MM.1S (cell line): Measurements from ENCODE around the gene IGFN1.

ENCODE experiments used
- DNase-seq: peaks from one replicate; pipeline ENCODE4 v3.0.0-alpha.2; 2015
- H2AFZ ChIP-seq: fragments of 300-600 bp; sonication (generic); 2 replicates; pipeline ENCODE4 v1.6.0; 2016; ENCODE audit warnings: antibody characterized with exemption, low read length
- H3F3A ChIP-seq: fragments of 300-600 bp; sonication (generic); 2 replicates; pipeline ENCODE4 v1.6.1; 2016; ENCODE audit warnings: mild to moderate bottlenecking, antibody characterized with exemption, low read length, moderate library complexity, mixed read lengths; ENCODE audit not compliant: insufficient read depth
- H3K27ac ChIP-seq: fragments of 300-600 bp; sonication (generic); 2 replicates; pipeline ENCODE4 v1.5.1; 2016; ENCODE audit warnings: mild to moderate bottlenecking, low read length
- H3K27me3 ChIP-seq: fragments of 300-600 bp; sonication (generic); replicated peaks from 2 replicates; pipeline ENCODE4 v1.6.0; 2016; ENCODE audit warnings: low read length; ENCODE audit not compliant: insufficient read depth
- H3K36me3 ChIP-seq: fragments of 300-600 bp; sonication (generic); replicated peaks from 2 replicates; pipeline ENCODE4 v1.6.1; 2016; ENCODE audit warnings: mild to moderate bottlenecking, low read length, mixed read lengths; ENCODE audit not compliant: insufficient read depth
- H3K4me1 ChIP-seq: fragments of 300-600 bp; sonication (generic); 2 replicates; pipeline ENCODE4 v1.6.1; 2016; ENCODE audit warnings: low read length, mixed read lengths
- H3K4me2 ChIP-seq: fragments of 300-600 bp; sonication (generic); 2 replicates; pipeline ENCODE4 v1.6.0; 2016; ENCODE audit warnings: low read depth, low read length
- H3K4me3 ChIP-seq: fragments of 300-600 bp; sonication (generic); 2 replicates; pipeline ENCODE4 v1.5.1; 2016; ENCODE audit warnings: low read length, mixed read lengths
- H3K79me2 ChIP-seq: fragments of 300-600 bp; sonication (generic); 2 replicates; pipeline ENCODE4 v1.6.1; 2016; ENCODE audit warnings: mixed run types, low read length, mixed read lengths
- H3K9ac ChIP-seq: fragments of 300-600 bp; sonication (generic); 2 replicates; pipeline ENCODE4 v1.6.1; 2016; ENCODE audit warnings: low read length, mixed read lengths
- H3K9me2 ChIP-seq: fragments of 300-600 bp; sonication (generic); replicated peaks from 2 replicates; pipeline ENCODE4 v1.6.1; 2016; ENCODE audit warnings: mild to moderate bottlenecking, low read length, mixed read lengths; ENCODE audit not compliant: insufficient read depth
- H3K9me3 ChIP-seq: fragments of 300-600 bp; sonication (generic); replicated peaks from 2 replicates; pipeline ENCODE4 v1.6.1; 2016; ENCODE audit warnings: mild to moderate bottlenecking, low read length, mixed read lengths; ENCODE audit not compliant: insufficient read depth
- H4K20me1 ChIP-seq: fragments of 300-600 bp; sonication (generic); 2 replicates; pipeline ENCODE4 v1.6.1; 2016; ENCODE audit warnings: mild to moderate bottlenecking, low read length, moderate library complexity, mixed read lengths; ENCODE audit not compliant: insufficient read depth
- EZH2 ChIP-seq: fragments of 300-600 bp; sonication (generic); optimal IDR thresholded peaks from 2 replicates; pipeline ENCODE3; 2017; ENCODE audit warnings: low read depth, mild to moderate bottlenecking, antibody characterized with exemption, low read length, mixed read lengths
- EZH2phosphoT487 ChIP-seq: fragments of 300-600 bp; sonication (generic); IDR thresholded peaks from 2 replicates; pipeline ENCODE4 v1.6.1; 2018; ENCODE audit warnings: antibody characterized with exemption, low read length
- TF ChIP-seq, protein P1 (sequence below): fragments of 300-600 bp; sonication (generic); IDR thresholded peaks from 2 replicates; pipeline ENCODE4 v1.5.1; 2016; ENCODE audit warnings: antibody characterized with exemption, low read length, mixed read lengths

IGFN1 gene

DNA sequence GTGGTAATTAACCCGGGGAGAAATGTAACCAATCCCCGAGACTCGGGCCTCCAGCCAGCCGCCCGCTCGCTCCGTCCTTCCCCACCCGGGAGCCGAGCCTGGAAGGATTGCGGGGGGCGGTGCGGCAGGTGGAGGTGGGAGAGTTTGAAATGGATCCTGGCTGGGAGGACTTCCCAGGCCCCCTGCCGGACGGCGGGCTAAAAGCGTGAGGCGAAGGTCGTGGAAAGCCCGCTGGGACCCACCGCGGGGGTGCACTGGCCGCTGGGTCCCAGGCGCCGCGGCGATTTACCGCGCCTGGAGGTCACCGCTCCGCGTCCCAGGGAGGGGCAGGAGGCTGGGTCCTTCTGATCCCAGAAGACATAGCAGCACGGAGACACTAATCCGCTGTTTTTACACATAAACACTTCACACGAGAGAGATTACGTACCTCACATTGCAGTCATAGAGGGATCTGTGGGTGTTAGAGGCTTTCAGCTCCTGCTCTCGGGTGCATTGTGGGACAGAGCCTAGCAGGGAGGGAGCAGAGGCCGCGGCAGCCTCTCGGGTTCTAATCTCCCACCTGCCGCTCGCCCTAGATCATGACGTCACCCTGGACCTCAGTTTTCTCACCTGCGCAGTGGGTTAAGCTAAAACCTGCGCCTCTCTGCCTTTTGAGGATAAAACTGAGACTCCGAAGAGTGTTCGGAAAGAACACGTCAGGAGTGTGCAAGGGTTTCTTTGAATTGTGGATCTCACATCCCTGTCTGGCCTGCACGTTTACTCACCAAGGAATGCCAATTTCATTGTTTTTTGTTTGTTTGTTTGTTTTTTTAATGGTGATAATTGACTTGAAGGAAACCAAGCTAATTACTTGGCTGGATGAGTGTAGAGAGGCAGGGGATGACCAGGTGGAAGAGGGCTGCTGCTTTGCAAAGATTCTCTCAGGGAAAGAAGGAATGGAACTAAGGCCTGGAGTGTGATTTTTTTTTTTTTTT is 19.3 kb upstream of the IGFN1 start:
- Histone ChIP-seq H3K9me3 (no peaks in the 10 kb centered on the region), H3K27ac (peak overlapping the region; percentile 94), H3K79me2 (no peaks in the 10 kb centered on the region), H3F3A (peaks cover 22% of the 10 kb centered on the region), H3K27me3 (no peaks in the 10 kb centered on the region), H3K4me1 (peaks cover 15% of the 10 kb centered on the region), H2AFZ (peak overlapping the region; percentile 84), H3K4me3 (peak overlapping the region; percentile 77), H3K36me3 (no peaks in the 10 kb centered on the region), H3K9ac (peak overlapping the region; percentile 87), H4K20me1 (no peaks in the 10 kb centered on the region), H3K9me2 (no peaks in the 10 kb centered on the region), H3K4me2 (peak overlapping the region; percentile 85)
- DNase-seq = peak; percentile 80
- TF ChIP-seq EZH2phosphoT487 (no peak), EZH2 (no peak)
- TF ChIP-seq, protein P1, sequence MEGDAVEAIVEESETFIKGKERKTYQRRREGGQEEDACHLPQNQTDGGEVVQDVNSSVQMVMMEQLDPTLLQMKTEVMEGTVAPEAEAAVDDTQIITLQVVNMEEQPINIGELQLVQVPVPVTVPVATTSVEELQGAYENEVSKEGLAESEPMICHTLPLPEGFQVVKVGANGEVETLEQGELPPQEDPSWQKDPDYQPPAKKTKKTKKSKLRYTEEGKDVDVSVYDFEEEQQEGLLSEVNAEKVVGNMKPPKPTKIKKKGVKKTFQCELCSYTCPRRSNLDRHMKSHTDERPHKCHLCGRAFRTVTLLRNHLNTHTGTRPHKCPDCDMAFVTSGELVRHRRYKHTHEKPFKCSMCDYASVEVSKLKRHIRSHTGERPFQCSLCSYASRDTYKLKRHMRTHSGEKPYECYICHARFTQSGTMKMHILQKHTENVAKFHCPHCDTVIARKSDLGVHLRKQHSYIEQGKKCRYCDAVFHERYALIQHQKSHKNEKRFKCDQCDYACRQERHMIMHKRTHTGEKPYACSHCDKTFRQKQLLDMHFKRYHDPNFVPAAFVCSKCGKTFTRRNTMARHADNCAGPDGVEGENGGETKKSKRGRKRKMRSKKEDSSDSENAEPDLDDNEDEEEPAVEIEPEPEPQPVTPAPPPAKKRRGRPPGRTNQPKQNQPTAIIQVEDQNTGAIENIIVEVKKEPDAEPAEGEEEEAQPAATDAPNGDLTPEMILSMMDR = peak; percentile 63

DNA sequence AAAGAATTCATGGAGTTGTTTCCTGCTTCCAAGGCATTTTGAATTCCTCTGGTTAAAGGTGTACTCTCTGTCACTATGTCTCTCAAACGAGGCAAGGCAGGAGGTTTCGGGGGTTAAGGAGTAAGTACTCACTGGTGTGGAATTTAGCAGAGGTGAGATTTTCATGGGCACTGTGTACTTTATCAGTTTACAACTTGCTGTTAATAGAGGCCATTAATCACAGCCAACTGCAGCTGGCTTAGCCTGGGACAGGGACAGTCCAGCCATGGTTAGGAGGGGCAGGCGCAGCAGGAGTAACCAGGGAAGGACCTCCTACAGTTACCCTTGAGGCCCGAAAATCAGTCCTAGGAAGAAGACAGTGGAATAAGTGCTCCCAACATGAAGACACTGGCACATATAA is 18.3 kb upstream of the IGFN1 start:
- DNase-seq = no peak
- no peaks in the 10 kb centered on the region for H4K20me1 ChIP-seq
- H3K79me2 ChIP-seq = no peaks in the 10 kb centered on the region
- H3K27me3 ChIP-seq = no peaks in the 10 kb centered on the region
- H3K4me1 ChIP-seq = peaks cover 15% of the 10 kb centered on the region
- no peak overlapping the region for H2AFZ ChIP-seq
- H3K27ac ChIP-seq = peak overlapping the region; percentile 94; the same call in 1 of the 2 replicates
- no peaks in the 10 kb centered on the region for H3K36me3 ChIP-seq
- no peaks in the 10 kb centered on the region for H3K9me3 ChIP-seq
- peak overlapping the region; percentile 85; the same call in 1 of the 2 replicates for H3K4me2 ChIP-seq
- H3F3A ChIP-seq = peaks cover 22% of the 10 kb centered on the region
- peak overlapping the region; percentile 87; the same call in 1 of the 2 replicates for H3K9ac ChIP-seq
- H3K9me2 ChIP-seq = no peaks in the 10 kb centered on the region
- no peak overlapping the region; the same call in 1 of the 2 replicates for H3K4me3 ChIP-seq
- TF ChIP-seq EZH2 = no peak
- TF ChIP-seq, protein P1 = no peak
- no peak for TF ChIP-seq EZH2phosphoT487

DNA sequence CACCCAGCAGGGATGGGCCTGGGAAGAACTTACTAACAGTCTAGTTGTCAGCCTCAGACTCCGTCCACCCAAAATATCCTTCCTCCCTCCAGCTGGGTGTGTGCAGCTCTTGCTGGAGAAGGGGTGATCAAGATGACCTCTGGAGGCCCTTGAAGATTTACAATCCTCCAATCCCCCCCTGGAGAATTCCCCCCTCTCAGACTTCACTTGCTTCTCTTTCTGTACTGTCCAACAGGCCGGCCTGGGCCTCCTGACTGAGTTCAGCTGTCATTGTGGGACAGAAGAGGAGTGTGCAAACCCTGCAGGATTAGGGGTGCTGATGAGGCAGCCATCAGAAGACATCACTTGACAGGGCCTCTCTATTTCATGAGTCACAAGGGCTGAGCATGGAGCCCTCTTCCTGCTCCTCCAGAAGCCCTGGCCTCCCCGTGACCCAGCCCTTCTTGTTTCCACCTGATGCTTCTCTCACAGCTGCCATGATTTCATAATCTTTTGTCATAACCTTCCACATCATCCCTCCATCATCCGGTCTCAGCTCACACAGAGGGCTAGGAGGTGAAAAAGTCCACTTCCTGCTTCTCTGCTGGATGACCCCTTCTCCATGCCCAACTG is 17.5 kb upstream of the IGFN1 start:
- Histone ChIP-seq H4K20me1 (no peaks in the 10 kb centered on the region), H3K9me3 (no peaks in the 10 kb centered on the region), H3K9me2 (no peaks in the 10 kb centered on the region), H3K4me3 (no peak overlapping the region), H2AFZ (no peak overlapping the region), H3K27me3 (no peaks in the 10 kb centered on the region), H3K27ac (no peak overlapping the region), H3K4me1 (peaks cover 15% of the 10 kb centered on the region), H3F3A (peaks cover 22% of the 10 kb centered on the region), H3K79me2 (no peaks in the 10 kb centered on the region), H3K4me2 (no peak overlapping the region), H3K9ac (no peak overlapping the region), H3K36me3 (no peaks in the 10 kb centered on the region)
- no peak for DNase-seq
- TF ChIP-seq EZH2phosphoT487 (no peak), EZH2 (no peak)
- TF ChIP-seq, protein P1 = no peak
